GM12873 (cell line): Measurements from ENCODE around the gene KLC1.

ENCODE experiments used
- TF ChIP-seq, protein P1 (sequence below): IDR thresholded peaks from 2 replicates; pipeline ENCODE4 v1.5.1; 2012; ENCODE audit warnings: low read depth, mild to moderate bottlenecking, moderate library complexity, low read length, control low read depth; ENCODE audit not compliant: insufficient read depth; ENCODE audit errors: missing control alignments

Gene KLC1

DNA sequence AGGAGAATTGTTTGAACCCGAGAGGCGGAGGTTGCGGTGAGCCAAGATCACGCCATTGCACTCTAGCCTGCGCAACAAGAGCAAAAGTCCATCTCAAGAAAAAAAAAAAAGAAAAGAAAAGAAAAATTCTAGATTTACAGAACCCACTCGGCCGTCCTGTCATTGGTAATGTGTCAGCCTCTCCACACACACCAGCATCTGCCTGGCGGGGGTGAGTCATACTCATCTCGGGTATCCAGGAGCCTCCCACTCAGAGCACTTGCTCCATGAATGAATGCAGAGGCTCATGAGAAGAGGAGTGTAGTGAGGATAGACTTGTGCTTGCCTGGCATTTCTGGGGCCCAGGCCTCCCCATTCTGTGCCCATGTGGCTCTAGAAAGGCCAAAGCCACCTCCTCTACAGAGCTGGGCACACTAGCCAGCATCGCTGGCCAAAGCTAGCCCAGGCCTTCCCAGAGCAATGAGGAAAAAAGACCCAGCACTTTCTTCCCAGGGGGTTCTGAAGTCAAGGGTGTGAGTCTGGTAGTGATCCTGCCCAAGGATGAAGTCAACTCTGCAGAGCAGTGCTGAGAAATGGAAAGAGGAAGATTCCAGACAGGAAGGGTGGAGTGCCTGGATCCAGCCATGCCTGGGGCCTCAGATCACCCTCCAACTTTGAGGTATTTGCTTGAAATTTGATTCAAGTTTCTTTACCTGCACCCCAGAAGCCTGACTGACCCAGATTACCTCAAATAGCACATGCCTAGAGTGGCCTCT lies 31.2 kb upstream of the KLC1 start:
- TF ChIP-seq, protein P1, sequence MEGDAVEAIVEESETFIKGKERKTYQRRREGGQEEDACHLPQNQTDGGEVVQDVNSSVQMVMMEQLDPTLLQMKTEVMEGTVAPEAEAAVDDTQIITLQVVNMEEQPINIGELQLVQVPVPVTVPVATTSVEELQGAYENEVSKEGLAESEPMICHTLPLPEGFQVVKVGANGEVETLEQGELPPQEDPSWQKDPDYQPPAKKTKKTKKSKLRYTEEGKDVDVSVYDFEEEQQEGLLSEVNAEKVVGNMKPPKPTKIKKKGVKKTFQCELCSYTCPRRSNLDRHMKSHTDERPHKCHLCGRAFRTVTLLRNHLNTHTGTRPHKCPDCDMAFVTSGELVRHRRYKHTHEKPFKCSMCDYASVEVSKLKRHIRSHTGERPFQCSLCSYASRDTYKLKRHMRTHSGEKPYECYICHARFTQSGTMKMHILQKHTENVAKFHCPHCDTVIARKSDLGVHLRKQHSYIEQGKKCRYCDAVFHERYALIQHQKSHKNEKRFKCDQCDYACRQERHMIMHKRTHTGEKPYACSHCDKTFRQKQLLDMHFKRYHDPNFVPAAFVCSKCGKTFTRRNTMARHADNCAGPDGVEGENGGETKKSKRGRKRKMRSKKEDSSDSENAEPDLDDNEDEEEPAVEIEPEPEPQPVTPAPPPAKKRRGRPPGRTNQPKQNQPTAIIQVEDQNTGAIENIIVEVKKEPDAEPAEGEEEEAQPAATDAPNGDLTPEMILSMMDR, result no peak

DNA sequence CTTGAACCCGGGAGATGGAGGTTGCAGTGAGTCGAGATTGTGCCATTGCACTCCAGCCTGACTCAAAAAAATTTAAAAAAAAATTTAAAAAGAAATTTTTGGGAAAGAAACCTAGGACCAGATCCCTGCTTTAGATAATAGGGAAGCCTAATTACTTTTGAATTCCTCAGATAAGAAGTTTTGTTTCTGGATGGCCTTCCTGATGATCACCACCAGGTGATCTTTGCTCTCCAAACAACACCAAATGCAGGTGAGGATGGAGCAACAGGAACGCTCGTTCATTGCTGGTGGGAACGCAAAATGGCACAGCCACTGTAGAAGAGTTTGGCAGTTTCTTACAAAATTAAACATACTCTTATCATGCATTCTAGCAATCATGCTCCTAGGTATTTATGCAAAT lies 28.5 kb upstream of the KLC1 start:
- TF ChIP-seq, protein P1, result no peak

DNA sequence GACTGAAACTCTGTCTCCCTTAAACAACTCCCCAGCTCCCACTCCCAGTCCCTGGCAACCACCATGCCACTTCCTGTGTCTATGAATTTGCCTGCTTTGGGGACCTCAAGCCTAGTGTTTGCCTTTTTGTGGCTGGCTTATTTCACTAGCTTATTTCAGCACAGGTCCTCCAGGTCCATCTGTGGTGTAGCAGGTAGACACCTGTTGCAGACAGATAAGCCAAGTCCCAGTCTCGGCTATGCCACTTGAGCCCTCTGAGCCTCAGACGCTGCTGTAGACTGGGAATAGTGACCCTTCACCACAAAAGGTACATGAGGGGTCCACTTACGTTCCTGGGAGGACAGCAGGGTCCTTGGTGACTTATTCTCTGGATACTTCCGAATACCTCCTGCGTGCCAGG lies 24.4 kb upstream of the KLC1 start:
- TF ChIP-seq, protein P1, result no peak

DNA sequence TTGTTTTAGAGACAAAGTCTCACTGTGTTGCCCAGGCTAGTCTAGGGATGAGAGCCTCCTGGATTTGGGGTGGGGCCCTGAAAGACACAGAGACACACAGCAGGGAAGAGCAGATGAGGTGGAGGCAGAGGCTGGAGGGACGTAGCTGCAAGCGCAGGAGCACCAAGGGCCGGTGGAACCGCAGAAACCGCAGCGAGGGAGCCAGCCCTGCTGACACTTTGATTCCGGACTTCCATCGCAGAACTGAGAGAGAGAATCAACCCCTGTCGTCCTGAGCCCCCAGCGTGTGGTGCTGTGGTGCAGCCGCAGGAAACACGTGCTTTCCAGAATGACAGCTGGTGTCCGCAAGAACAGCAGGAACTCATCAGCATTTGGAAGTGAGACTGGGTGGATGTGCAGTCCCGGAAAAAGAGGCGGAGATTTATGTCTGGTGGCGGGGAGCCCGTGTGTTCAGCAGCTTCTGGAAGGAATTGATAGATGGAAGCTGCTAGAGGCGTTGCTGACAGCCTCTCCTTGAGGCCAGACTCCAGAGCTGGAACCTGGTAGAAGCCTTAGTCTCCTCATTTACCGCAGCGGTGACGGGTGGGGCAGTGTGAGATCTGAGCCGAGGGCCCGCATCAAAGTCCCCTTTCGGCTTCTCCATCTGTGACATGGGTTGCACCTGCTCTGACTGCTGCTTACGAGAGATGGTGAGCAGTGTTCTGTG lies 21.9 kb upstream of the KLC1 start:
- TF ChIP-seq, protein P1, result peak; percentile 30

DNA sequence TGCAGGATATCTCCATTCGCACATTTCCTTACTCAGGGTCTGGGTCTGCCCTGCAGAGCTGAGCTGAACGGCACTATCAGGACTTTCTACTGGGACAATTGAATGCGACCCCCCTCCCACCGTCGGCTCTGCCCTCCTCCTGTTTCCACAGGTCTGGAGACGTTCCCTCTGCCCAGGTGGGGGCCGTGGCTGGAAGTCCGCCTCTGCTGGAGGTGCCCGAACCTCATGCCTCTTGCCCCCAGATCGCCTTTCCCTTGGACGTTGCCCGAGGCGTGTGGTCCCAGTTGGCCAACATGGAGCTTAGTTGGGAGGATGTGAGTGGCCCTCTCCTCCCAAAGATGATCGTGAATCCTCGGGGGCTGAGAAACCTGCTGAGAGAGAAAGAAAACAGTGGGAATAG lies 21.2 kb upstream of the KLC1 start:
- TF ChIP-seq, protein P1, result no peak

DNA sequence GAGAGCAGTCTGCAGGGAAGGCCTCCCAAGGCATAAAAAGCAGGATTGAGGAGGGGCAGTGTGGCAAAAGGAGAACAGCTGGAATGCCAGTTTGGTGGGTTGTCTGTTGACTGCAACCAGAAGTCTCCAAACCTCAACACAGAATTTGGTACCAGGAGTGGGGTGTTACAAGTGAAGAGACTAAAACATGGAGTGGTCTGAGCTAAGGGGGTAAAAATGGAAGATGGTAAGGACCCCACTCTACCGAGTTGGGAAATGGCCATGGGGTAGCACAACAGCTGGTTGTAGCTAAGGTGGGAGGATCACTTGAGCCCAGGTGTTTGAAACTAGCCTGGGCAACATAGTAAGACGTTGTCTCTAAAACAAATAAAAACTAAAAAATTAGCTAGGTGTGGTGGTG lies 17.8 kb upstream of the KLC1 start:
- TF ChIP-seq, protein P1, result no peak

DNA sequence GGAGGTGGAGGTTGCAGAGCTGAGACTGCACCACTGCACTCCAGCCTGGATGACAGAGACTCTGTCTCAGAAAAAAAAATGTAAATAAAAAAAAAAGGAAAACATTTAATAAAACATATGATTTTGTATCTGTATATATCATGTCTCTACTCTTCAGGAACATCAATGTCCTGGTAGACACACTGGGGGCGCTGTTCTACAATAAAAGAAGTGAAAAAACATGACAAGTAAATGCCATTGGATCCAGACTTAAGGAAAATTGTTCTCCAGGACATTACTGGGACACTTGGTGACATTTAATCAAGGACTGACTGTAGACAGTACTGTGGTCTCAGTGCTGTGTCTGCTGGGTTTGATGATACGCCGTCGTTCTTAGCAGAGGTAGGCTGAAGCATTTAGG lies 15.5 kb upstream of the KLC1 start:
- TF ChIP-seq, protein P1, result peak; percentile 26
